Activated T-cell treated with anti-CD3 and anti-CD28 coated beads, Interleukin-2, amount 50 U/mL, for 24 hours (primary cell): ENCODE results near the gene LRMDA.
"Not testable (repeated sequence)": the region's sequence is repeated elsewhere in the genome, so short reads cannot be mapped to it uniquely, and the experiment has no call there.

Experiments used
- DNase-seq: peaks from one replicate; pipeline ENCODE4 v3.0.0-alpha.2; 2020
- H3K27ac Mint-ChIP-seq: 2 replicates; pipeline ENCODE4 v1.8.0; 2020; ENCODE audit warnings: mild to moderate bottlenecking, mixed read lengths
- H3K27me3 Mint-ChIP-seq: 2 replicates; pipeline ENCODE4 v1.8.0; 2020; ENCODE audit warnings: mixed read lengths
- H3K36me3 Mint-ChIP-seq: 2 replicates; pipeline ENCODE4 v1.8.0; 2020; ENCODE audit warnings: low read depth, mixed read lengths
- H3K4me1 Mint-ChIP-seq: 2 replicates; pipeline ENCODE4 v1.8.0; 2020; ENCODE audit warnings: low read depth, mixed read lengths
- H3K4me3 Mint-ChIP-seq: 2 replicates; pipeline ENCODE4 v1.8.0; 2020; ENCODE audit warnings: mild to moderate bottlenecking, moderate library complexity, mixed read lengths
- H3K9me3 Mint-ChIP-seq: 2 replicates; pipeline ENCODE4 v1.8.0; 2020; ENCODE audit warnings: mixed read lengths

LRMDA gene

DNA sequence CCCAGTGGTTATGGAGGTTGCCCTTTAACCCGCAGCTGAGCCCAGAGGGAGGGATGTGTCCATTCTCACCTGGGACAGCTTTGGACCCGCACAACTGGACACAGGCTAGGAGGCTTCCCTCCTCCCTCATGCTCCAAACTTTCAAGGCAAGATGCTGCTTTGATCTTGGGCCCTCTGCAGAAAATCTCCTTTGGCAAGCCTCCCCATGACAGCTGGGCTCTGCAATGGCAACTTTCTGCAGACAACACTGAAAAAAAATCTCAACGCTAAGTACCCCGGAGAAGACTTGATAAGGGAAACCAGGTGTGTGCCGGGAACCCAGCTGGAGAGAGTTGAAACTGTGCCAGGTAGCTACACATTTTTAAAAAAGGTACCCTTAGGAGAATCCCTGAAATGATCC is 610.1 kb downstream of the LRMDA start:
- no peak overlapping the region for H3K4me3 Mint-ChIP-seq
- H3K36me3 Mint-ChIP-seq = no peaks in the 10 kb centered on the region
- H3K4me1 Mint-ChIP-seq = no peaks in the 10 kb centered on the region
- H3K9me3 Mint-ChIP-seq = peaks cover 7% of the 10 kb centered on the region
- no peak overlapping the region for H3K27ac Mint-ChIP-seq
- no peaks in the 10 kb centered on the region for H3K27me3 Mint-ChIP-seq
- no peak for DNase-seq

DNA sequence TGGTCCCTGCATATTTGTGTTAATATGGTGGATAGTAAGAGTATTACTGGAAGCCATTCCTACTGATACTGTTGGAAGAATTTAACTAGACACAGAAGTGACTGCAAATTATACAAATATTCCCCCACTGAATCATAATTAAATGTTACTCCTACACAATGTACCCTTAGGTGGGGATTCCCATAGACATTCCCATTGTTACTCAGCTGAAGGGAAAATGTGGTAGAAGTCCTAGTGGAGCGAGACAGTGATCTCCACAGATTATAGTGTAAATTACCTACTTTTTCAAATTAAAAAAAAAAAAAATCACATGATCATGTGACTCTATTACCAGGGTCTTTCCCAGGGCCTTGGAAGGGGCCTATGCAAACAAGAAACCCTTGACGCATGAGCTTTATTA is 611.8 kb downstream of the LRMDA start:
- Mint-ChIP-seq H3K36me3 (no peaks in the 10 kb centered on the region), H3K9me3 (peaks cover 7% of the 10 kb centered on the region), H3K4me1 (no peaks in the 10 kb centered on the region), H3K27me3 (no peaks in the 10 kb centered on the region), H3K27ac (no peak overlapping the region), H3K4me3 (no peak overlapping the region)
- DNase-seq = no peak

DNA sequence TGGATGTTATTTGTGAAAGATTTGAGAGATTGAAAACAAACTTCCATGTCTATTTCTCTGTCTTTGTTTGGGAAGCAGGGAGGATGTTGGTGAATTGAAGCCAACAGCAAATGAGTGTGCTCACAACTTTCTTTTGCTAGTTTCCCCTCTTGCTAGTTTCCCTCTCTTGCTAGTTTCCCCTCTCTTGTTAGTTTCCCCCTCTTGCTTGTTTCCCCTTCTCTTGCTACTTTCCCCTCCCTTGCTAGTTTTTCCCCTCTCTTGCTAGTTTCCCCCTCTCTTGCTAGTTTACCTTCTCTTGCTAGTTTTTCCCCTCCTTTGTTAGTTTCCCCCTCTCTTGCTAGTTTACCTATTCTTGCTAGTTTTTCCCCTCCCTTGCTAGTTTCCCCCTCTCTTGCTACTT is 613.3 kb downstream of the LRMDA start:
- Mint-ChIP-seq H3K4me1 (no peaks in the 10 kb centered on the region), H3K27ac (no peak overlapping the region), H3K27me3 (peaks cover 2% of the 10 kb centered on the region), H3K36me3 (no peaks in the 10 kb centered on the region), H3K4me3 (no peak overlapping the region), H3K9me3 (no peaks in the 10 kb centered on the region)
- no peak for DNase-seq

DNA sequence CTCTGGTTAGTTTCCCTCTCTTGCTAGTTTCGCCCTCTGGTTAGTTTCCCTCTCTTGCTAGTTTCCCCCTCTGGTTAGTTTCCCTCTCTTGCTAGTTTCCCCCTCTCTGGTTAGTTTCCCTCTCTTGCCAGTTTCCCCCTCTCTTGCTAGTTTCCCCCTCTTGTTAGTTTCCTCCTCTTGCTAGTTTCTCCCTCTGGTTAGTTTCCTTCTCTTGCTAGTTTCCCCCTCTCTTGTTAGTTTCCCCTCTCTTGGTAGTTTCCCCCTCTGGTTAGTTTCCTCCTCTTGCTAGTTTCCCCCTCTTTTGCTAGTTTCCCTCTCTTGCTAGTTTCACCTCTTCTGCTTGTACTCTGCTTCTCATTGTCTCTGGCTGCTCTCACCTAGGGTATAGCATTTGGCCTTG is 613.8 kb downstream of the LRMDA start:
- no peak overlapping the region for H3K4me3 Mint-ChIP-seq
- H3K27ac Mint-ChIP-seq = no peak overlapping the region
- no peak for DNase-seq
- no peaks in the 10 kb centered on the region for H3K9me3 Mint-ChIP-seq
- H3K27me3 Mint-ChIP-seq = peaks cover 2% of the 10 kb centered on the region
- no peaks in the 10 kb centered on the region for H3K36me3 Mint-ChIP-seq
- H3K4me1 Mint-ChIP-seq = no peaks in the 10 kb centered on the region

DNA sequence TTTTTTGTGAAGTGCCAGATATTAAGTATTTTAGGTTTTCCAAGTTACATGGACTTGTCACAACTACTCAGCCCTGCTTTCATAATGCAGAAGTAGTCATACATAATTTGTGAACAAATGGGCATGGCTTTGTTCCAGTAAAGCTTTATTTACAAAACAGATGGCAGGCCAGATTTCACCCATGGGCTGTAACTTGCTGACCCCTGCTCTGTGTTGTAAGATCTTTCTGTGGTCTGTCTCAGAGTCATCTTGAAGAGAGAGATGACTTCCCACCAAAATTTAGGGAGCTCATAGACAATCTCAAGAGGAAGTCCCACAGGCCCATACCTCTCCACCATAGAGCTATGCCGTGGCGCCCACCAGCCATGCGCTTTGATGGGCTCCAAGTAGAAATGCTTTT is 616.1 kb downstream of the LRMDA start:
- Mint-ChIP-seq H3K4me1 (peaks cover 3% of the 10 kb centered on the region), H3K9me3 (no peaks in the 10 kb centered on the region), H3K27ac (no peak overlapping the region), H3K36me3 (no peaks in the 10 kb centered on the region), H3K4me3 (no peak overlapping the region), H3K27me3 (peaks cover 2% of the 10 kb centered on the region)
- no peak for DNase-seq

DNA sequence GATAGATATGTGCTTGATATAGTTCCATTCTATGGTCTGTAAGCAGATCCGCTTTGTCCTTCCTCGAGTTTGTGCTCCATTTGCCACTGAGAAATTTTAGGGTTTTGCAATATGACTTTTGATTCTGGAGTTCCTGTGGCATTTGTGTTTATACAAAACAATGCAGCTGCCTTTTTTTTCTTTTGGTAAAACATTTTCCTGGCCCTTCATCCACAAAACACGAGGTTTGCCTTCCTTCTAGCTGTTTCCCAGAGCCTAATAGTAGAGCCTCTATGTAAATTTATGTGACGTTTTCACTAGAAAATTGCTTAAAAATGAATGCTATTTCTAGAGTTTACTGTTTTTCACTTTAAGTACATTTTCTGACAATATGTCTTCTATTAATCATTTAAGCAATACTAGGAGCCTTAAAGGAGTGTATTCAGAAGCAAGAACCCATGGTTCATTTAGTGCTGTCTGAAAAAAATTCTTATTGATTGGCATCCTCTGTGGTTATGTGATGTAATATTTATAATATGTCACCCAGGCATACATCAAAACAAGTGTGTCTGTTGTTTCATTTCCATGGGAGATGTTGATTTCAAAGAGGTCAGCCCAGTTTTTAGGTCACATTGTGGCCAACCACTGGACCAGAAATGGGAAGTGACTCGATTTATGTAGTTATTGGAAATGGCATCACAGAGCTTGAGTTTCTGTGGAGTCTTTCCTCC is 618.3 kb downstream of the LRMDA start:
- Mint-ChIP-seq H3K27ac (no peak overlapping the region), H3K9me3 (no peaks in the 10 kb centered on the region), H3K27me3 (peaks cover 2% of the 10 kb centered on the region)

DNA sequence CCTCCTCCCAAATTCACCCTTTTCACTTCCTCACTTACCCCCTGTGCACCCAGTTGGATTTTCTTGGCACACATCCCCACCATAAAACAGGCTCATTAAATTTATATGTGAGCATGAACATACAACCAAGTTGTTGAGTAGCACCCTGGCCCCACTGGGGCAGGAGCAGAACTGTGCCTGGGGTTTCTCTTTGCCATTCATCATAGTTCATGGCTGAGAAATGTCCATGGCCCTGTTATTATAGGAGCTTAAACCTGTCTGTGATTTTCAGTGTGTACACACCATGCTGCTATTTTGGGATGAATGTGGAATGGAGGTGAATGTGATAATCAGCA is 618.8 kb downstream of the LRMDA start:
- Mint-ChIP-seq H3K4me3 (no peak overlapping the region), H3K4me1 (peaks cover 3% of the 10 kb centered on the region), H3K9me3 (no peaks in the 10 kb centered on the region), H3K27me3 (peaks cover 2% of the 10 kb centered on the region), H3K36me3 (no peaks in the 10 kb centered on the region), H3K27ac (no peak overlapping the region)
- DNase-seq = no peak

More for the DNA sequence above, 618.3 kb downstream of the LRMDA start:
- no peak overlapping the region for H3K4me3 Mint-ChIP-seq
- DNase-seq = no peak
- peaks cover 3% of the 10 kb centered on the region for H3K4me1 Mint-ChIP-seq
- H3K36me3 Mint-ChIP-seq = no peaks in the 10 kb centered on the region

DNA sequence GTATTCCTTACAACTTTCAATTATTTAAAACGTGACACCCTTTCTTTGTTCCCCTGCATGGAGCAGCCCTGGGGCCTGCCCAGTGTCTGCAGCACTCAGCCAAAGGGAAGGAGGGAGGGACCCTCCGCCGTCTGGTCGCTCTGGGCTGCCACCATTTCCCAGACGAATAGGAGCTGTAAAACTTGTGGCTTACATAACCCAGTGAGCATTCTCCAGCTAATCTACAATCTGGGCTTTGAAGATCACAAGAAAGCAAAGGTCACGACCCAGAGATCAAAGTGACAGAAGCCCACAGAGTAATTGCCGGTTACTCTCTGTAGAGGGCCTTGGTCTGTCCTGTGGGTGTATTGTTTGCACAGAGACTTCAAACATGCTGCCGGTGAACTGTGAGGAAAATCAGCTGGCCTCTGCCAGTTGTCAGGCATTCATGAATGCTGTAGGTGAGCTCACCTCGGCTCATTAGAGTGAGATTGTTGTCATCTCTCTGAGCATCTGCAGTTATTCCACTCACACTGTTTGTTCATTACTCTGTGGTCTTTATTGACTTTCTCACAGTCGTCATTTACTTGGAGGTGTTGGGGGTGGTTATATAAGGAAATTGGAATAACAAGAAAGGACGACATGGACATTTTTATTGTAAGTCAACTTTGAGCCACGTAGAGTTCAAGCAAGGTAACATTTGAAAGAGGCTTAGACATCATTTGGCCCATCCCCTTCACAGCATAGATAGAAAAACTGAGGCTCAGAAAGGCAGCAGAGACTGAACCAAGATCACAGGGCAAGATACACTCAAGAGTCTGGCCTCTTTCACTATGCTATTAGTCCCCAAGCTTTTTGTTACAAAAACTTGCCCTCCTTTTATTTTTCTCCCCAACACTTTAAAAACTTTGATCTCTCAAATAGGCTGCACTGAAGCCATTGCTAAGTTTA is 619.8 kb downstream of the LRMDA start:
- Mint-ChIP-seq H3K36me3 (no peaks in the 10 kb centered on the region), H3K27me3 (peaks cover 2% of the 10 kb centered on the region), H3K9me3 (no peaks in the 10 kb centered on the region), H3K27ac (no peak overlapping the region), H3K4me1 (peaks cover 3% of the 10 kb centered on the region), H3K4me3 (no peak overlapping the region)
- no peak for DNase-seq

DNA sequence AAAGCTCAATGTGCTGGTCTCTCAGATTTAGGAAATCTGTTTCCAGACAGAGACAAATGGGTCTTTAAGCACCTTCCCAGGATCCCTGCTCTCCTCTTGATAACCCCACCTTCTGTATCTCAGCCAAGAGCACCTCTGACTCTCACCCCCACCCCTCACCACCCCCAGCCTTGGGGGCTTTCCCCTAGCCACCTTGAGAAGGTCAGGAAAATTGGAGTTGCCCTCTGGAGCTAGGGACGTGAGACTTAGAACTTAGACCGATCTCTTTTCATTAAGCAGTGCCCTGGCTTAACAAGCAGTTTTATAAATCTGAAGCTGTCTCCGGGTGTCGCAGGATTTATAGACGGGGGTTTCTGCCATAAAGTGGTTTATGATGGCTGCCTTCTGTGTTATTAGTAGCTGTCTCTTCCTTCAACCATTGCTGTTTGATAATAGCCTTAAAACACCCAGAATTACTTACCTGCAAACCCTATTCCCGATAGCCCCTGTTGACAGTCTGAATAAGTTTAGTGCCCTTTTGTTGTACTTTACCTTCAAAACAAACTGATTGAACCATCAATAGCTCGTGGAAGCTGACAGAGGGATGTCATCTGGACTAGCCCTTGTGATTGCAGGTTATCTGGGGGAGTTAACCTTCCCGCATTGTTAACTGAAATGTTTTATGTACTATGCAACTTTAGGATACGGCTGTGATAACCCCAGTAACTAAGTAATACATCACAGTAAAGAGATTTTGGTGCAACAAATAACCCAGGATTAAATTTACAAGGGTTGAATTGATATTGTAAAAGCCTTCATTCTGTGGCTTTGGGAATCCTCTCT is 621.5 kb downstream of the LRMDA start:
- H3K4me3 Mint-ChIP-seq = no peak overlapping the region
- no peak for DNase-seq
- H3K4me1 Mint-ChIP-seq = peaks cover 3% of the 10 kb centered on the region
- no peak overlapping the region for H3K27ac Mint-ChIP-seq
- peaks cover 8% of the 10 kb centered on the region for H3K9me3 Mint-ChIP-seq
- H3K36me3 Mint-ChIP-seq = no peaks in the 10 kb centered on the region
- peaks cover 2% of the 10 kb centered on the region for H3K27me3 Mint-ChIP-seq

DNA sequence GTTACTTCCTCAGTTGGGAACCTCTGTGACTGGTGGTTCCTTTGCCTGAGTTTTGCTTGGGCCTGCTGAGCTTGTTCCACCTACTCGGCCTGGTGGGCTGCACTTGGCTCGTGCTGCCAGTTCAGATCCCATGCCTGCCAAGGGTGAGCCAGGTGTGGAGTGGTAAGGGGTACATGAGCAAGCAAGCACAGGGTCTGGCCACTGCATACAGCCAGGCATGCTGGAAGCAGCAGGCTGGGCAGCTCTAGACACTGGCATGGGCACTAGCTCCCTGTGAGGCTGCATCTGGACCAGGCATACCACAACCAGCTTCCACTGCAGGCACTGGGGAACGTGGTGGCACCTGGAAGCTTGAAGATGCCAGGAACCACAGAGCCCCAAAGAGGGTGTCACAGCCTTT is 624.0 kb downstream of the LRMDA start:
- H3K27me3 Mint-ChIP-seq = no peaks in the 10 kb centered on the region
- H3K4me3 Mint-ChIP-seq = no peak overlapping the region
- peaks cover 3% of the 10 kb centered on the region for H3K4me1 Mint-ChIP-seq
- H3K36me3 Mint-ChIP-seq = no peaks in the 10 kb centered on the region
- H3K27ac Mint-ChIP-seq = no peak overlapping the region
- H3K9me3 Mint-ChIP-seq = peaks cover 8% of the 10 kb centered on the region
- no peak for DNase-seq

DNA sequence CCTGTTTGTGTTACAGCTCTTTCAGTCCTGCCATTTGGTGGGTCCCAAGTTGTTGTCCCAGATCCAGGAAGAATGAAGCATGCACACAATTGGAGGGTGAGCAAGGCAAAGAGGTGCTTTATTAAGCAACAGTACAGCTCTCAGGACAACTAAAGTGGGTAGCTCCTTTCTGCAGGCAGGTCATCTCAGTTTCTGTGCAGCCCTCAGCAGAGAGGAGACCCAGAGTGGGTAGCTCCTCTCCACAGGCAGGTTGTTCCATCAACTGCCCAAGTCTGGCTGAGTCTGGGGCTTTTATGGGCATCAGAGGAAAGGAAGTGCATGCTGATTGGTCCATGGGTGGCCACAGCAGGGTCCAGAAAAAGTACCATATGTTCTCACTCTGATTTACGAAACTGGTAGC is 624.5 kb downstream of the LRMDA start:
- Mint-ChIP-seq H3K4me1 (peaks cover 3% of the 10 kb centered on the region), H3K27me3 (no peaks in the 10 kb centered on the region), H3K4me3 (no peak overlapping the region), H3K27ac (no peak overlapping the region), H3K9me3 (peaks cover 8% of the 10 kb centered on the region), H3K36me3 (no peaks in the 10 kb centered on the region)
- DNase-seq = no peak

DNA sequence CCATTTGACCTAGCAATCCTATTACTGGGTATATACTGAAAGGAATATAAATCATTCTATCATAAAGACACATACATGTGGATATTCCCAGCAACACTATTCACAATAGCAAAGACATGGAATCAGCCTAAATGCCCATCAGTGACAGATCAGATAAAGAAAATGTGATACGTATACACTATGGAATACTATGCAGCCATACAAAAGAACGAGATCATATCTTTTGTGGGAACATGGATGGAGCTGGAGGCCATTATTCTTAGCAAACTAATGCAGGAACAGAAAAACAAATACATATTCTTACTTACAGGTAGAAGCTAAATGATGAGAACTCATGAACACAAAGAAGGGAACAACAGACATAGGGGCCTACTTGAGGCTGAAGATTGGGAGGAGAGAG is 629.6 kb downstream of the LRMDA start:
- peaks cover 12% of the 10 kb centered on the region for H3K9me3 Mint-ChIP-seq
- not testable (repeated sequence) for H3K4me1 Mint-ChIP-seq, H3K27ac Mint-ChIP-seq, H3K4me3 Mint-ChIP-seq, H3K27me3 Mint-ChIP-seq, DNase-seq, H3K36me3 Mint-ChIP-seq

DNA sequence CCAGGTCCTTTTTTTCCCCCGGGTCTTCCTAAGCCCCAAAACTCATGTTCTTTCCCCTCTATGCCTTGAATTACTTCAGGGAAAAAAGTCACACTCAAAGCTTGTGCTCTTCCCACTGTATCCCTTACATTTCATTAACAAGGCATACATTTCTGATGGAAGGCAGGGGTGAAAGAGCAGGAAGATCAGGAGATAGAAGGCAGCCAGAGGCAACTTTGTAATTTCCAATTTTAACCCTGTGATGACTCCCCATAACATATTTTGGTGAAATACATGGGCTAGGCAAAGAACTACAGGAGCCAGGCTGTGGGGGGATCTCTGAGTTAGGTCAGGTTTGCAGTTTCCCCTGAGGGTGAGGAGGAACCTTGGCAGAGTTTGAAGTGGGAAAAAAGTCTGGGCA is 635.0 kb downstream of the LRMDA start:
- H3K36me3 Mint-ChIP-seq = no peaks in the 10 kb centered on the region
- H3K9me3 Mint-ChIP-seq = peaks cover 4% of the 10 kb centered on the region
- peaks cover 8% of the 10 kb centered on the region for H3K27me3 Mint-ChIP-seq
- H3K4me1 Mint-ChIP-seq = no peaks in the 10 kb centered on the region
- no peak for DNase-seq
- no peak overlapping the region for H3K4me3 Mint-ChIP-seq
- H3K27ac Mint-ChIP-seq = no peak overlapping the region

DNA sequence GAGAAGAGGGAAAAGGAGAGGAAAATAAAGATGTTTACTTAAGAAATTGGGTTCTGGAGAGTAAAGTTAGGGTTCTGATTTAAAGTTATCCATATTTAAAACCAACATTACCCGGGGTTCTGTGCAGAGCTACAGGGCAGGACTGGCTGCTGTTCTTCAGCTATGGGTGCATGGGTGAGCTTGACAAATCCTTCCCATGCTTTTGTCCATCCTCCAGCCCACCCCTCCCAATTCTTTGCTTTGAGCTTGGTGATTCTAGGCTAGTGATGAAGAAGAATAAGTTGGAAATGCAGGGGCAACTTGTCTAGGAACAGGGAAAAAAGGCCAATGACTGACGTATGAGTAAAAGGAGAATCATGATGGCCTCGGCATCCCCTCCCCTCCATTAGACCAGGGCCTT is 636.0 kb downstream of the LRMDA start:
- Mint-ChIP-seq H3K36me3 (no peaks in the 10 kb centered on the region), H3K4me3 (no peak overlapping the region), H3K4me1 (no peaks in the 10 kb centered on the region), H3K9me3 (peaks cover 4% of the 10 kb centered on the region), H3K27me3 (peaks cover 8% of the 10 kb centered on the region), H3K27ac (no peak overlapping the region)
- no peak for DNase-seq

DNA sequence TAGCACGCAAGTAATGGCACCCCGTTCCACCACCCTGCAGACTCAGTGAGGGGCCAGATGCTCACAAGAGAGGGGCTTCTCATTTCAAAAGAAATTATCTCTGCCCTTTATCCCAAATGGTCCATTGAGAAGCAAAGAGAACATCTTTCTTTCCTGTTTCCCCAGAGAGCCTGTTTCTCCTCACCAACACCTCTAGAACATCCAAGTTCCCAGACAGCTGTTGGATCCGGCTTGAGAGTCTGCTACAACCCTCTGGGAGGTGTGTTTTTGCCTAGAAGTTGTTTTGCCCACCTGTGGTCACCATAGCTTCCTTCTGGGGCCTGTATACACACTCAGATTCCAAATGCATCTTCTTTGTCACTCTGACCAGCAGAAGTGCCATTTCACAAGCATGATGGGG is 637.4 kb downstream of the LRMDA start:
- Mint-ChIP-seq H3K4me1 (no peaks in the 10 kb centered on the region), H3K9me3 (peaks cover 4% of the 10 kb centered on the region), H3K27me3 (peaks cover 8% of the 10 kb centered on the region), H3K4me3 (no peak overlapping the region), H3K36me3 (no peaks in the 10 kb centered on the region), H3K27ac (no peak overlapping the region)
- no peak for DNase-seq
